Activated CD4-positive, alpha-beta T cell treated with anti-CD3 and anti-CD28 coated beads, Interleukin-2, amount 10 ng/mL, durations not matched to agents 24 days and 14 days (primary cell): ENCODE data around the gene UMOD. TPM values are rescaled to one million over a fixed set of nuclear protein-coding genes. Genes with fewer than 3 reads are reported as not detected.

ENCODE experiments used
- DNase-seq: peaks from one replicate; pipeline ENCODE4 v3.0.0; 2022
- H3K27ac Mint-ChIP-seq: one replicate; pipeline ENCODE4 v1.8.0; 2022; ENCODE audit warnings: mild to moderate bottlenecking, mixed read lengths
- H3K27me3 Mint-ChIP-seq: one replicate; pipeline ENCODE4 v1.8.0; 2022; ENCODE audit warnings: mixed read lengths
- H3K36me3 Mint-ChIP-seq: one replicate; pipeline ENCODE4 v1.8.0; 2022; ENCODE audit warnings: low read depth, mild to moderate bottlenecking, mixed read lengths
- H3K4me1 Mint-ChIP-seq: one replicate; pipeline ENCODE4 v1.8.0; 2021; ENCODE audit warnings: mixed read lengths
- H3K4me3 Mint-ChIP-seq: one replicate; pipeline ENCODE4 v1.8.0; 2022; ENCODE audit warnings: mild to moderate bottlenecking, moderate library complexity, mixed read lengths
- H3K9me3 Mint-ChIP-seq: one replicate; pipeline ENCODE4 v1.8.0; 2021; ENCODE audit warnings: mixed read lengths
- intact Hi-C: fragments of 100-400 bp; cut with micrococcal nuclease; formaldehyde crosslinking; loops from one replicate; pipeline ENCODE4 v1.15.1; 2023
- total RNA-seq: library from RNA; stranded (reverse); gene quantifications from 2 replicates; pipeline ENCODE4 v1.2.3, GENCODE V29; 2022

The UMOD gene
- total RNA-seq, 1 donor from 2014 or later = not detected

- intact Hi-C loops = no loop called here
- Mint-ChIP-seq H3K4me3 (no peak overlapping the region), H3K36me3 (no peaks in the 10 kb centered on the region), H3K9me3 (no peaks in the 10 kb centered on the region), H3K4me1 (no peaks in the 10 kb centered on the region), H3K27me3 (no peaks in the 10 kb centered on the region), H3K27ac (no peak overlapping the region)
- DNase-seq = no peak
These were observed 41.8 kb downstream of the UMOD start for GRCh38 chr16:20310421-20311395.

GRCh38 chr16:20309786-20310185 lies 42.7 kb downstream of the UMOD start:
- no peak overlapping the region for H3K4me3 Mint-ChIP-seq
- H3K36me3 Mint-ChIP-seq = no peaks in the 10 kb centered on the region
- intact Hi-C loops = no loop called here
- H3K27ac Mint-ChIP-seq = no peak overlapping the region
- no peaks in the 10 kb centered on the region for H3K9me3 Mint-ChIP-seq
- H3K27me3 Mint-ChIP-seq = no peaks in the 10 kb centered on the region
- DNase-seq = no peak
- no peaks in the 10 kb centered on the region for H3K4me1 Mint-ChIP-seq

DNA sequence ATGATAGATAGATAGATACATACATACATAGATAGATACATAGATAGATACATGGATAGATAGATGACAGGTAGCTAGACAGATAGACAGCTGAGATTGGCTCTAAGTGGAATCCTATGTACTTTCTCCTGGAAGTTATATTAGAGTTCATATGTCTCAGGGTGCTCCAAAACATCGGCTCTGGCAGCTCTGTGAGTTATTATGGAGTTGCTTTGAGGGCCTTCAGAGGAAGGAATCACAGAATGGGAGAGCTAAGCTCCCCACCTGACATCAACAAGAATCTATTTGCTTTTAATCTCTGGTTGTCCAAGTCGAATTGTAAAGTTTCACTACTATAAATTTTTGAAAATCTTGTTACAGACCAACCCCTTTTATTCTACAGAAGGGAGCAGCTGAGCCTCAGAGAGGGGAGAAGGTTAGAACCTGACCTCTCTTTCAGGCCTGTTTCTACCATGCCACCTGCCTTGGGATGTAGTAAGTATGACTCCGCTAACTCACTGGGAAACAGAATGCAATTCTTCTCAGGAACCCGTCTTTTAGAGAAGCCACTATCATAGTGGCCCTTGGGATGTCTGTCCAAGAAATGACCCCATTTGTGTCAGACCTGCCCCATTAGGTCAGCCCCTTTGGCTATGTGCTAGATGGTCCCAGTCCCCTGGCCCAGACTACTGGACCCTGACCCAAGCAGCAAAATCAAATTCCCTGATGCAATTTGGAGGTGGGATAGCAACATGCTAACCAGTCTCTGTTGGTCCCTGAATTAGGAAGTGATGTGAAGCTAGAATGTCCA lies 43.5 kb downstream of the UMOD start:
- Mint-ChIP-seq H3K36me3 (no peaks in the 10 kb centered on the region), H3K4me1 (no peaks in the 10 kb centered on the region), H3K9me3 (no peaks in the 10 kb centered on the region), H3K4me3 (no peak overlapping the region), H3K27me3 (no peaks in the 10 kb centered on the region), H3K27ac (no peak overlapping the region)
- intact Hi-C loops = no loop called here
- no peak for DNase-seq

- Mint-ChIP-seq H3K27ac (no peak overlapping the region), H3K4me3 (no peak overlapping the region), H3K36me3 (no peaks in the 10 kb centered on the region), H3K4me1 (no peaks in the 10 kb centered on the region), H3K27me3 (no peaks in the 10 kb centered on the region), H3K9me3 (no peaks in the 10 kb centered on the region)
- intact Hi-C loops = no loop called here
- DNase-seq = no peak
These were observed 44.2 kb downstream of the UMOD start for GRCh38 chr16:20308266-20308665.

GRCh38 chr16:20307791-20308190 lies 44.7 kb downstream of the UMOD start:
- no peak overlapping the region for H3K27ac Mint-ChIP-seq
- no peak overlapping the region for H3K4me3 Mint-ChIP-seq
- H3K27me3 Mint-ChIP-seq = no peaks in the 10 kb centered on the region
- no peaks in the 10 kb centered on the region for H3K4me1 Mint-ChIP-seq
- DNase-seq = no peak
- H3K36me3 Mint-ChIP-seq = no peaks in the 10 kb centered on the region
- no peaks in the 10 kb centered on the region for H3K9me3 Mint-ChIP-seq
- intact Hi-C loops = no loop called here

GRCh38 chr16:20307240-20307671 lies 45.3 kb downstream of the UMOD start:
- H3K36me3 Mint-ChIP-seq = no peaks in the 10 kb centered on the region
- DNase-seq = no peak
- H3K4me3 Mint-ChIP-seq = no peak overlapping the region
- no peaks in the 10 kb centered on the region for H3K27me3 Mint-ChIP-seq
- intact Hi-C loops = no loop called here
- H3K4me1 Mint-ChIP-seq = no peaks in the 10 kb centered on the region
- H3K27ac Mint-ChIP-seq = no peak overlapping the region
- no peaks in the 10 kb centered on the region for H3K9me3 Mint-ChIP-seq

GRCh38 chr16:20306401-20306800 lies 46.1 kb downstream of the UMOD start:
- intact Hi-C loops = no loop called here

DNA sequence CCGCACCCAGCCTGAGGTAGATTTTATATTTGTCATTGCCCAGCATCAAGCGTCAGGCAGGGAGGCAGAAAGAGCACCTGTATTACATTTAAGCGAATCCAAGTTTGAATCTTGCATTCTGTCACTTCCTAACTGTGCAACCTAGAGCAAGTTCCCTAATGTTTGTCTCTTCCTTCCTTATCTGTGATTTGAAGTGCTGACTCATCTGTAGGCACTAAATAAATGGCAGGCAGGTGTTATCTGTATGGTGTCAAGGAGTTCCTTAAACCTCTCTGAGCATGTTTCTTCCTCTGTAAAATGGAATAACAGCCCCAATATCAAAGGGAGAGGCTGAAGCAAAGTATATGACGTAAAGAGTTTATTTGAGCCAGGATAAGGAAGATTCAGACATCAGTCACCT lies 49.5 kb downstream of the UMOD start:
- H3K36me3 Mint-ChIP-seq = no peaks in the 10 kb centered on the region
- no peaks in the 10 kb centered on the region for H3K9me3 Mint-ChIP-seq
- no peak overlapping the region for H3K4me3 Mint-ChIP-seq
- no peaks in the 10 kb centered on the region for H3K27me3 Mint-ChIP-seq
- no peaks in the 10 kb centered on the region for H3K4me1 Mint-ChIP-seq
- intact Hi-C loops = no loop called here
- no peak overlapping the region for H3K27ac Mint-ChIP-seq
- DNase-seq = no peak

More at GRCh38 chr16:20306401-20306800, 46.1 kb downstream of the UMOD start:
- no peaks in the 10 kb centered on the region for H3K9me3 Mint-ChIP-seq
- H3K27me3 Mint-ChIP-seq = no peaks in the 10 kb centered on the region
- H3K4me3 Mint-ChIP-seq = no peak overlapping the region
- no peak for DNase-seq
- no peak overlapping the region for H3K27ac Mint-ChIP-seq
- H3K36me3 Mint-ChIP-seq = no peaks in the 10 kb centered on the region
- no peaks in the 10 kb centered on the region for H3K4me1 Mint-ChIP-seq

- H3K4me3 Mint-ChIP-seq = no peak overlapping the region
- intact Hi-C loops = no loop called here
- no peaks in the 10 kb centered on the region for H3K9me3 Mint-ChIP-seq
- no peak overlapping the region for H3K27ac Mint-ChIP-seq
- H3K4me1 Mint-ChIP-seq = no peaks in the 10 kb centered on the region
- DNase-seq = no peak
- H3K36me3 Mint-ChIP-seq = no peaks in the 10 kb centered on the region
- H3K27me3 Mint-ChIP-seq = no peaks in the 10 kb centered on the region
These were observed 50.1 kb downstream of the UMOD start for GRCh38 chr16:20302389-20302788.

- Mint-ChIP-seq H3K4me3 (no peak overlapping the region), H3K9me3 (no peaks in the 10 kb centered on the region), H3K27me3 (no peaks in the 10 kb centered on the region), H3K4me1 (no peaks in the 10 kb centered on the region), H3K36me3 (no peaks in the 10 kb centered on the region), H3K27ac (no peak overlapping the region)
- intact Hi-C loops = no loop called here
- DNase-seq = no peak
These were observed 50.7 kb downstream of the UMOD start for GRCh38 chr16:20301840-20302239.

- H3K27ac Mint-ChIP-seq = no peak overlapping the region
- H3K9me3 Mint-ChIP-seq = no peaks in the 10 kb centered on the region
- H3K4me1 Mint-ChIP-seq = no peaks in the 10 kb centered on the region
- H3K36me3 Mint-ChIP-seq = no peaks in the 10 kb centered on the region
- peak; percentile 78 for DNase-seq
- H3K4me3 Mint-ChIP-seq = no peak overlapping the region
- no peaks in the 10 kb centered on the region for H3K27me3 Mint-ChIP-seq
- intact Hi-C loops = loop anchor here (1.0 kb wide), 1 partner anchor 393 kb away; no protein-coding TSS in a partner anchor
These were observed 52.0 kb downstream of the UMOD start for GRCh38 chr16:20300312-20301097.

DNA sequence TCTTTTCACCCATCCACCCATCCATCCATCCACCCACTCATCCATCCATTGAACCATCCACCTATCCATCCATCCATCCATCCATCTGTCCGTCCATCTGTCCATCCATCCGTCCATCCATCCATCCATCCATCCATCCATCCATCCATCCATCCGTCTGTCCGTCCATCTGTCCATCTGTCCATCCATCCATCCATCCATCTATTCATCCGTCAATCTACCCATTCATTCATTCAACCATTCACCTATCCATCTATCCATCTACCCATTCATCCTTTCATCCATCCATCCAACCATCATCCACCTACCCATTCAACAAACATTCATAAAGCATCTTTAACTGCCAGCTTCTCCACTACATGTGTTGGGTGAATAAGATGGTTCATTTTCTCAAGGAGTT lies 54.1 kb downstream of the UMOD start:
- H3K27ac Mint-ChIP-seq = no peak overlapping the region
- no peaks in the 10 kb centered on the region for H3K27me3 Mint-ChIP-seq
- intact Hi-C loops = no loop called here
- no peaks in the 10 kb centered on the region for H3K4me1 Mint-ChIP-seq
- H3K36me3 Mint-ChIP-seq = no peaks in the 10 kb centered on the region
- DNase-seq = no peak
- H3K4me3 Mint-ChIP-seq = no peak overlapping the region
- no peaks in the 10 kb centered on the region for H3K9me3 Mint-ChIP-seq

GRCh38 chr16:20291208-20292206 lies 61.0 kb downstream of the UMOD start:
- intact Hi-C loops = no loop called here
- Mint-ChIP-seq H3K36me3 (no peaks in the 10 kb centered on the region), H3K27ac (no peak overlapping the region), H3K27me3 (no peaks in the 10 kb centered on the region), H3K9me3 (no peaks in the 10 kb centered on the region), H3K4me1 (no peaks in the 10 kb centered on the region), H3K4me3 (no peak overlapping the region)
- DNase-seq = no peak
